NCI-H1048 (cell line): ENCODE measurements around the gene EXD3.
"Not testable (repeated sequence)": the region's sequence is repeated elsewhere in the genome, so short reads cannot be mapped to it uniquely, and the experiment has no call there.

Source experiments
- DNase-seq: peaks from one replicate; lab custom pipeline; 2025; lab: John Stamatoyannopoulos, UW

Gene EXD3

GRCh38 chr9:137272241-137273094, 150.5 kb downstream of the EXD3 start:
- no peak for DNase-seq

- no peak for DNase-seq
These were observed 151.3 kb downstream of the EXD3 start for GRCh38 chr9:137271696-137272076.

- no peak for DNase-seq
These were observed 151.8 kb downstream of the EXD3 start for GRCh38 chr9:137270929-137271695.

GRCh38 chr9:137269231-137269772, 153.7 kb downstream of the EXD3 start:
- no peak for DNase-seq

GRCh38 chr9:137268538-137269201, 154.3 kb downstream of the EXD3 start:
- no peak for DNase-seq

GRCh38 chr9:137267933-137268355, 155.0 kb downstream of the EXD3 start:
- DNase-seq = no peak

- no peak for DNase-seq
These were observed 156.1 kb downstream of the EXD3 start for GRCh38 chr9:137266585-137267453.

GRCh38 chr9:137266162-137266527, 156.8 kb downstream of the EXD3 start:
- DNase-seq = no peak

GRCh38 chr9:137265496-137266161, 157.3 kb downstream of the EXD3 start:
- DNase-seq = no peak

- DNase-seq = no peak
These were observed 158.9 kb downstream of the EXD3 start for GRCh38 chr9:137264067-137264466.

GRCh38 chr9:137263506-137263905, 159.5 kb downstream of the EXD3 start:
- DNase-seq = no peak

- DNase-seq = no peak
These were observed 160.1 kb downstream of the EXD3 start for GRCh38 chr9:137262909-137263285.

GRCh38 chr9:137262173-137262908, 160.6 kb downstream of the EXD3 start:
- not testable (repeated sequence) for DNase-seq
